ENCODE measurements around the gene HAUS7. TPM values are rescaled to one million over a fixed set of nuclear protein-coding genes. Genes with fewer than 3 reads are reported as not detected.
"Not testable (repeated sequence)": the region's sequence is repeated elsewhere in the genome, so short reads cannot be mapped to it uniquely, and the experiment has no call there.

Gene HAUS7
- polyA plus RNA-seq, 1 donor: 25.9 TPM

- no peak for DNase-seq
These were observed 62.6 kb downstream of the HAUS7 start for GRCh38 chrX:153407736-153408135.

GRCh38 chrX:153406903-153407302, 63.5 kb downstream of the HAUS7 start:
- DNase-seq: no peak

- DNase-seq: no peak
These were observed 64.4 kb downstream of the HAUS7 start for GRCh38 chrX:153406011-153406410.

- no peak for DNase-seq
These were observed 65.0 kb downstream of the HAUS7 start for GRCh38 chrX:153405426-153405825.

GRCh38 chrX:153404333-153404732, 66.0 kb downstream of the HAUS7 start:
- not testable (repeated sequence) for DNase-seq

GRCh38 chrX:153401133-153401764, 69.1 kb downstream of the HAUS7 start, which contains the start of gene PNMA6E:
Gene PNMA6E (minus strand): TSS chrX:153401350. CDS start chrX:153398849, 2,501 bp downstream.
- DNase-seq: no peak

- DNase-seq: no peak
These were observed 69.9 kb downstream of the HAUS7 start for GRCh38 chrX:153400146-153401132.

GRCh38 chrX:153398275-153398960, 72.0 kb downstream of the HAUS7 start:
- DNase-seq: no peak

Other genes starting within 250 kb of the HAUS7 start
- not detected for gene PNMA6F, start 148.8 kb downstream of the HAUS7 start, polyA plus RNA-seq (ENCODE audit: insufficient read length)
- 7.9 TPM for gene ZNF275, start 136.4 kb downstream of the HAUS7 start, polyA plus RNA-seq (ENCODE audit: insufficient read length)
- not detected for gene PNMA6E, start 69.2 kb downstream of the HAUS7 start, polyA plus RNA-seq (ENCODE audit: insufficient read length)
- gene ZFP92, start 59.1 kb downstream of the HAUS7 start, polyA plus RNA-seq (ENCODE audit: insufficient read length): 0.63 TPM
- 0.43 TPM for gene TREX2, start 24.5 kb downstream of the HAUS7 start, polyA plus RNA-seq (ENCODE audit: insufficient read length)
- 101 TPM for gene BGN, start 24.4 kb upstream of the HAUS7 start, polyA plus RNA-seq (ENCODE audit: insufficient read length)
- 0.36 TPM for gene ATP2B3, start 47.1 kb upstream of the HAUS7 start, polyA plus RNA-seq (ENCODE audit: insufficient read length)
- 11.5 TPM for gene CCNQ, start 128.6 kb upstream of the HAUS7 start, polyA plus RNA-seq (ENCODE audit: insufficient read length)
- 0.14 TPM for gene DUSP9, start 176.6 kb upstream of the HAUS7 start, polyA plus RNA-seq (ENCODE audit: insufficient read length)
- 3.5 TPM for gene PNCK, start 203.2 kb upstream of the HAUS7 start, polyA plus RNA-seq (ENCODE audit: insufficient read length)
- 43.1 TPM for gene SLC6A8, start 217.3 kb upstream of the HAUS7 start, polyA plus RNA-seq (ENCODE audit: insufficient read length)

Measured in hindlimb muscle (tissue), 1 donor.